CD4-positive, alpha-beta T cell treated with Interleukin-17A for 4 hours (primary cell): ENCODE results near the gene ADRB1.

Experiments
- DNase-seq: peaks from one replicate; pipeline ENCODE4 v3.0.0-alpha.2; 2020; ENCODE audit warnings: mixed read lengths

The ADRB1 gene

DNA sequence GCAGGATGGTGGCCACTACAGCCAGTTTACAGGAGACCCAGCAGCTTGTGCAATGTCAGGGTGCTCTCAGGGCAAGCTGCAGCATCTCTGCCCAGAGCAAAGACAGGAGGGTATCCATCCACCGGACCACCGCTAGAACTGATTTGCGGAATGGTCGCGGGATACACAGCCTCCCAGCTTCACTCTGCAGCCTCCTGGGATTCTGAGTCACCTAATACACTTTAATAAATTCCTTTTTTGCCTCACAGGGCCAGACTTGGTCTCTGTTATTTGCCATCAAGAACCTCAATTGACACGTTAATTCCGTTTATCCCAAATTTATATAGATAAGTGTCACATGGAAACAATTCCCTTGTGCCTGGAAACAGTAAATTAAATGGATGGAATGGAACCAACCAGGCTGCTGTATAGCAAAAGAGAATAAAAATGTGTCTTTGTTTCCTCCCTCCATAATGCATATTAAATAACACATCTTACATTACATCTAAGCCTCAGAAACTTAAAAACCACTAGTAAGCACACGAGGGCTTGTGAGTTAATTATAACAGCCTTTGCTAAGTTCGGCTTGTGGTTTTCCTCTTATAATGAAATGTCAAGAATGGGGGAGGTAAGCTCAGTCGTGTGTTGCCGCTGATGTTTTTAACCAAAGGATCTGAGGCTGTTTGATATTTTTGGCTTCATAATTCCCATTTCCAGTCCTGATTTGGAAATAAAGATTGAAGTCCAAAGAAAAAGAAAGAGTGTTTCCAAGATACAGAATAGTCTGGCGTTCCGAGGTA, 52.1 kb downstream of the ADRB1 start:
- no peak for DNase-seq
